ELF-1 (cell line): ENCODE results near the gene PLG.
"Not testable (repeated sequence)": the region's sequence is repeated elsewhere in the genome, so short reads cannot be mapped to it uniquely, and the experiment has no call there.

Experiments
- DNase-seq: peaks from one replicate; pipeline ENCODE4 v3.0.0-alpha.2; 2016; ENCODE audit warnings: low read depth, low spot score

Gene PLG

DNA sequence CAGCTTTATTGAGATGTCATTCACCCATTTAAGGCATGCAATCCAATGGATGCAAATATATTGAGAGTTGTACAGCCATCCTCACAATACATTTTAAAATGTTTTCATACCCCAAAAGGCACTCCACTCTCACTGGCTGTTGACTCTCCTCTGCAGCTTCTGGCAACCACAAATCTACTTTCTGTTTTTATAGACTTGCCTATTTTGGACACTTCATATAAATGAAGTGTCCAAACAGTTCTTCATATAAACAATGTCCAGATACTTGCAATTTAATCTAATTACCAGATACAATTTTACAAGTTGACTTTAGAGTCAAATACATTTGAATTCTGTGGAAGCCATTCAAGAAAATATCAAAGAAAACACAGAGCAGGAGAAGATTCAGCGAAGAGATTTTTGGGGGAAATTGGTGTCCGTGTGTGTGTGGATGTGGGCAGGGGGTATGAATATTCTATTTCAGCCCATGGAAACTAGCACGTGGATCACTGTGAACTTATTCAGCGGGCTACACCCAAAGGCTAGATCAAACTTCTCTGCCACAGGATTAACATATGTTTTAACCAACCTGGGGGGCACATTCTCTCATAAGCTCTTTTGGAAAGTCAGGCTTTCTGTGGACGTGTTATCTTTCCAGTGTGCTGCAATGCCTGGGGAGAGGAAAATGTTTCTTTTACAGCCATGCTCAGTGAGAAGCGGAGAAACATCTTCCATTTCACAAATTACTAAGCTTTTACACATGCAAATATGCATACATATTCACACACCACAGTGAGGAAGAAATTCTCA, 73.9 kb downstream of the PLG start:
- no peak for DNase-seq

DNA sequence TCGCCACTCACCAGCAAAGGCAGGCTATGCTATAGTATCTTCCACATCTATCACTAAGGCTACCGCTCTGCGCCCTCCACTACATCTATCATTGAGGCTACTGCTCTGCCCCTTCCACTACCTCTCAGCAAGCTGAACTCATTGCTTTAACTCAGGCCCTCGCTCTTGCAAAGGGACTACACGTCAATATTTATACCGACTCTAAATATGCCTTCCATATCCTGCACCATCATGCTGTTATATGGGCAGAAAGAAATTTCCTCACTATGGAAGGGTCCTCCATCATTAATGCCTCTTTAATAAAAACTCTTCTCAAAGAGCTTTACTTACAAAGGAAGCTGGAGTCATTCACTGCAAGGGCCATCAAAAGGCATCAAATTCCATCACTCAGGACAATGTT, 77.1 kb downstream of the PLG start:
- DNase-seq, result not testable (repeated sequence)

DNA sequence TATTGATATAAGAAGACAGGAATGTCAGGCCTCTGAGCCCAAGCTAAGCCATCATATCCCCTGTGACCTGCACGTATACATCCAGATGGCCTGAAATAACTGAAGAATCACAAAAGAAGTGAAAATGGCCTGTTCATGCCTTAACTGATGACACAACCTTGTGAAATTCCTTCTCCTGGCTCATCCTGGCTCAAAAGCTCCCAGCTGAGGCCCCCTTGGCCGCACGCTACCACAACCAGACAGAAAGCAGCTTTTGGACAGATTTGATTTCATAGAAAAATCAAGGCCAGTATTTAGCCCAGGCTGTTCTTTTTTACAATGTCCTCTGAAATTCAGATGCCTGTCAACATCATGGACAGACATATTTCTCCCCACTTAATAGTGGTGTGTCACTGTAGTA, 78.6 kb downstream of the PLG start:
- DNase-seq, result not testable (repeated sequence)

DNA sequence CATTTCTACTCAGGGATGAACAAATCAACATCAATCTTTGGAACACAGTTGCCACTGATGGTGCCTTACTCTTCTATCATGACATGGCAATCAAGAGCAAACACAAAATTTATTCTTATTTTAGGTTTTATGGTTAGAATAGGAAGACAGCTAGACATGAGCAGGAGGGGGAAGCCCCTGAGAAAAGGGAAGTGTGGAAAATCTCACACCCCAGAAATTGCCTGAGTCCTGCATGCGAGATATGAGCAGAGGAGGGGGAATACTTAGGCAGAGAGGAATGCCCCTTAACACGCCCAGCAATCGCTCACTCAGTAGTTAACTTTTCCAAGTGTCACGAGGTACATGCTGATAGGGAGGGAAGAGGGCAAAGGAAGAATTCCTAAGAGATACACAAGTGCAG, 79.3 kb downstream of the PLG start:
- DNase-seq, result no peak

DNA sequence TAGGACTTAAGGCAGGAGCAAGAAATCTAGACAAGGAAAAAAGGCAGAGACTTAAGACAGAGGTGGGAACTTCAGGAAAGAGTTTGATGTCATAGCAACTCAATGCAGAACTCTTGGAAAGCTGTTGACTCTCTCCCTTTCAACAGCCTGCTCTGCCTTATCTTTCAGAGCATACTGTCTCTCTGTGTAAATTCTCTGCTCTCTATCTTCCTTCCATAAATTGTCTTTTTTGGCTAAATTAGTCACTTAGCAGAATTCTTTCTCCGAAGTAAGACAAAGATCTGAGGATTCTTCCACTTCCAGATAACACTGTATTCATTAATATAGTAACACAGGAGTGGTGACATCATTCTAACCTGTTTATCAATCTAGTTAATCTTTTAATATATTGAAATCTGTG, 80.2 kb downstream of the PLG start:
- no peak for DNase-seq

DNA sequence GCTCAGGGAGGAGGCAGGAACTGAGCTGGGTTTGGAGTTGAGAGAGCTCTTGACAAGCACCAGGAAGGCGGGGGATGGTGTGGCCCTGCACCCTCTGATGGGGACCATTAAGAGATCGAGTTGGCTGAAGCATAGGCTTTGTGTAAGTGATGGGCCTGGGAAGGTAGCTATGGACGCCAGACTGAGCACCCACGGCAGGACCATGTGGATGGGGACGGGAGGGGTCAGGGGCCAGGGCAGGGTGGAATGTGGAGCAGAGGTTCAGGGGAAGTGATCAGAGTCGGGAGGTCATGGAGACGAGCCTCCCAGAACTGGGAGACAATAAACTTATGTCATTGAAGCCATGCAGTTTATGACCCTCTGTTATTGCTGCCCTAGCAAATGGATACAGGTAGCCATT, 81.7 kb downstream of the PLG start:
- DNase-seq, result no peak

DNA sequence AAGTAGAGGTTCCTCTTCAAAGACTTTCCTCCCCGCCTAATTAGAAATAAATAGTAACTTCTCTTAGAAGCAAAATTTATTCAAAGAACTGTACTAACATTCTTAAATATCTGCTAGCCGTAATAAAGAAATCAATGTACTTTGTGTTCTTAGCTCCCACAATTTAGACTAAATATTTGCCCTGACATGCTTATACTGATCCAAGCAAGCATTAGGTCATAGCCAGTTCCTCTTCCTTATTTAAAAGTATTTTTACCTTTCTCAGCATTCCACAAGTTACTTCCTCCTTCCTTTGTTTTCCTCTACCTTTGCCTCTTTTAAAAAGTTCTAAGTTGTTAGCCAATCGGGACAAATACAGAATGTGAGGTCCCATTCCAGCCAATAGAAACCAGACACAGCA, 86.1 kb downstream of the PLG start:
- DNase-seq, result not testable (repeated sequence)

DNA sequence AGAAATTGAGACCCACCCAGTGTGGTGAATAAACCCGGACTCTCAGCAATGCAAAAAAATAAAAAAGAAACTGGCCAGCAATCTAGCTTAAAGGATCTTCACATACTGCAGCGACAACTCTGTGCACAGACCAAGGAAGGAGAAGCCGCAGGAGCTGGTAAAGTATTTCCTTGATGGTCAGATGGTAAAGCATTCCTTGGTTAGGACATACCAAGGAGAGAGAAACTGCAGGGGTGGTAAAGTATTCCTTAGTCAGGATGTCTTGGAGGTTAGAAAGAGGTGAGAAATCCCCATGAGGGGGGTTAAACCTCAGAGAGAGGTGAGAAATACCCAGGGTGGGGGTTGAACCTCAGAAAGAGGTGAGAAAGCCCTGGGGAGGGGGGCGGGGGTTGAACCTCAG, 86.8 kb downstream of the PLG start:
- DNase-seq, result no peak

DNA sequence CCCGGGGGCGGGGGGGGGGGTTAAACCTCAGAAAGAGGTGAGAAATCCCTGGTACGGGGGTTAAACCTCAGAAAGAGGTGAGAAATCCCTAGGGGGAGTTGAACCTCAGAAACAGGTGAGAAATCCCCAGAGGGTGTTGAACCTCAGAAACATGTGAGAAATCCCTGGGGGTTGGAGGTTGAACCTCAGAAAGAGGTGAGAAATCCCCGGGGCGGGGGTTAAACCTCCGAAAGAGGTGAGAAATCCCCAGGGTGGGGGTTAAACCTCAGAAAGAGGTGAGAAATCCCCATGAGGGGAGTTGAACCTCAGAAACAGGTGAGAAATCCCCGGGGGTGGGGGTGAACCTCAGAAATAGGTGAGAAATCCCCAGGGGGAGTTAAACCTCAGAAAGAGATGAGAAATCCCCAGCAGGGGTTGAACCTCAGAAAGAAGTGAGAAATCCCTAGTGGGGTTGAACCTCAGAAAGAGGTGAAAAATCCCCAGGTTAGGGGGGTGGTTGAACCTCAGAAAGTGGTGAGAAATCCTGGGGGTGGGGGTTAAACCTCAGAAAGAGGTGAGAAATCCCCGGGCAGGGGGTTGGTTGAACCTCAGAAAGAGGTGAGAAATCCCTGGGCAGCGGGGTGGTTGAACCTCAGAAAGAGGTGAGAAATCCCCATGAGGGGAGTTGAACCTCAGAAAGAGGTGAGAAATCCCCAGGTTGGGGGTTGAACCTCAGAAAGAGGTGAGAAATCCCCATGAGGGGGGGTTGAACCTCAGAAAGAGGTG, 87.4 kb downstream of the PLG start:
- DNase-seq, result no peak

DNA sequence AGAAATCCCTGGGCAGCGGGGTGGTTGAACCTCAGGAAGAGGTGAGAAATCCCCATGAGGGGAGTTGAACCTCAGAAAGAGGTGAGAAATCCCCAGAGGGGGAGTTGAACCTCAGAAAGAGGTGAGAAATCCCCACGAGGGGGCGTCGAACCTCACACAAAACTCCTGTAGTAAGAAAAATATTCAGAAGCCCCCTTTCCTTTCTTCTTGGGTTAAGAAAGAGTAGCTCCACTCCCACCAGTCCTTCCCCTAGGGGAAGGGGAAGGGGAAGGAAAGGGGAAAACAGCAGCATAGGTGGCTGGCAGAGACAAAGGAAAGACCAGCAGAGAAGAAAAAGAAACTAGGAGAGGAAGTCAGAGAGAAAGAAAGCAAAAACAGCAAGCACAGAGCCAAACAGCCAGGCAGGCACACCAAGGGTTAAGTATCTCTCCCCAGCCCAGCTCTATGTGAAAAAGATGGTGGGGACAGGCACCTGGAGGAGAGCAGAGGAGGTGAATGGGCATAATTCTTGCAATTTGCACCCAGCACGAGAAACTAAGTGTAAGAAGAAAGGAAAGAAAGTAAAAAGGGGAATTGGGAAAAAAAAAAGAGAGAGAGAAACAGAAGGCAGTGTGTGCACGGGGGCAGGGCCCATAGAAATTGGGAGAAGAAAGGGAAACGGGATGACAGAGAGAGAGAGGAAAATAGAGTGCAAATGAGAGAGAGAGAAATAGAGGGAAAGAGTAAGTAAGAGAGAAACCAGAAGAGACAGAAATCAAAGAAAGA, 88.2 kb downstream of the PLG start:
- peak; percentile 73 for DNase-seq

DNA sequence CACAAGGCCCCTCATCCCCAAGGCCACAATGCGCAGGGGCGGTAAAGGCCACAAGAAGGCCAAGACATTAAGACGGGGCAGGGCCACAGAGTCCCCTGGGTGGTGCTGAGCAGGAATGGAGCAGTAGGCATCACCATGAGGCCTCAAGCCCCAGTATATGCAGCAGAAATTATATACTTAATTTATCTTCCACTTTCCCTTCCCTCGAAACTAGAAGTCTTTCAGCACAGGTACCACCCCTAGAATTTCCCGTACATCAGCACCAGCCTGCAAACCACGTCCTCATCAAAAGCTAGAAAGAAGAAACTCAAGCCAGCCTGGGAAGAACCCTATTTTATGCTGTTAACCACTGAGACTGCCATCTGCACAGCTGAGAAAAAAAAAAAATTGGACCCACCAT, 89.4 kb downstream of the PLG start:
- no peak for DNase-seq

DNA sequence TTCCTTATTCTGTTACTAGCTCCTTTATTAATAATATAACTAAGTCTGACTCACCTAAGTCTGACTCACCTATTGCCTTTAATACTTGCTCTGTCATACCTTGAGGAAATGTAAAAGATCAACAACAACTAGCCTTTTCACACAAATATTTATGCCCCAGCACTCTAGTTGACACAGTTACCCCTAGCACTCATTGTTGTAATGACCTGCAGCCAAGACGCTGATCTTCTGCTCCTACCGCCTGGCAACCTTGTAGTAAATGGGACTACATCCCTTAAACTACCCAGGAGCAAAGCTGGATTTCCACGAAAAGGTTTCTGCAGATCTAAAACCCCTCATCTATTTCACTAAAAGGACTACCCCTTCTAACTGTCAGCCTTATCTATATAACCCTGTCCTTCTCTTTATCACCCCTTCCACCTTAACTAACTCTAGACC, 90.0 kb downstream of the PLG start:
- no peak for DNase-seq

DNA sequence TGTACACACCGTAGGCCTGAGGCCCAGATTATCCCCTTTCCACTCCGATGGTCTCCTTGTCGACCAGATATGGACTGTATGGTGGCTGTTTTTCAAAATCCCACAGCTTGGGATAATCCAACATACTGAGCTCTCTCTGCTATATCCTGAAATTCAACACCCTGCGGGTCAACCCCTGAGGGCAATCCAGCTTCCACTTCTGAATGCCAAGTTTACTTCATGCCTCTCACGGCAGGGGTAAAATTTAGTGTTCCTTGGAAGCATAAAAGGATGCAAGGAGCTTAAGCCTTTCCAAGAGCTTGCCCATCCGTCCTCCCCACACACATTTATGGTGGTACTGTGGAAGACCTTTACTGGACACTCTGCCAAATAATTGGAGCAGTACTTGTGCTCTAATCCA, 90.7 kb downstream of the PLG start:
- peak; percentile 14 for DNase-seq

DNA sequence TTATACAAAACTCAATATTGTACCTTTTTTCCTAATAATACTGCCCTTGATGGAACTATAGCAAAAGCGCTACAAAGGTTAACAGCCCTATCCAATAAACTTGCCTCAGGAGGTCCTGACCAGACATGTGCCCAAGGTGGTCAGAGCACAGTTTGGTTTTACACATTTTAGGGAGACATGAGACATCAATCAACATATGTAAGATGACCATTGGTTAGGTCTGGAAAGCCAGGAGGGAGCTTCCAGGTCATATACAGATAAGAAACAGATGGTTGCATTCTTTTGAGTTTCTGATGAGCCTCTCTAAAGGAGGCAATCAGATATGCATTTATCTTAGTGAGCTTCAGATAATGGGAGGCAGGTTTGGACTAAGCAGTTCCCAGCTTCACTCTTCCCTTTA, 91.6 kb downstream of the PLG start:
- DNase-seq, result no peak

DNA sequence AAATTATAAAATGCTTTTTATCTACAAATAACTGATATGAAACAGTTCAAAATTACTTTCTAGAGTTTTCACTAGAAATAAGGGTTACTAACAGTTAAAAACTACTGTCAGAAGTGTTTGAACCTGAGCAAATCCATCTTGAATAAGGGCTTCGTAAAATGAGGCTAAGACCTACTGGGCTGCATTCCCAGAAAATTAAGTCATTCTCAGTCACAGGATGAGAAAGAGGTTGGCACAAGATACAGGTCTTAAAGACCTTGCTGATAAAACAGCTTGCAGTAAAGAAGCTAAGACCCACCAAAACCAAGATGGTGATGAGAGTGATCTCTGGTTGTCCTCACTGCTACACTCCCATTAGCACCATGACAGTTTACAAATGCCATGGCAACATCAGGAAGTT, 93.7 kb downstream of the PLG start:
- no peak for DNase-seq

DNA sequence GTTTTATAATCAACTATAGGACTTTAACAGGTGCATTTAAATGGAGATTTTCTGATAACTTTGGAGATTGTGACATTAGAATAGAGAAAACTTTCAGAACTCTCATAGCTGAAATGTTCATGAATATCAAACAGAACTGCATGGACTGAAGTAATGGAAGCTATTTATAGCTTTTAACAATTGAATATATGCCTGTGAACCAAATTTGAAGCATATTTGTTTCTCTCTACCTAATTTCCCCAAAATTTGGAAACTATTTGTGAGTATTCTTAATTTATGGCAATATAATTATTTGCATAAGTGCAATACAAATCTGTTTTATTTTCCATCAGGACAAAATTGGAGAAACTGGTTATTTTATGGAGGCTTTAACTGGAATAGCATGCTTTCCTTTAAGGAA, 96.6 kb downstream of the PLG start:
- DNase-seq, result no peak

DNA sequence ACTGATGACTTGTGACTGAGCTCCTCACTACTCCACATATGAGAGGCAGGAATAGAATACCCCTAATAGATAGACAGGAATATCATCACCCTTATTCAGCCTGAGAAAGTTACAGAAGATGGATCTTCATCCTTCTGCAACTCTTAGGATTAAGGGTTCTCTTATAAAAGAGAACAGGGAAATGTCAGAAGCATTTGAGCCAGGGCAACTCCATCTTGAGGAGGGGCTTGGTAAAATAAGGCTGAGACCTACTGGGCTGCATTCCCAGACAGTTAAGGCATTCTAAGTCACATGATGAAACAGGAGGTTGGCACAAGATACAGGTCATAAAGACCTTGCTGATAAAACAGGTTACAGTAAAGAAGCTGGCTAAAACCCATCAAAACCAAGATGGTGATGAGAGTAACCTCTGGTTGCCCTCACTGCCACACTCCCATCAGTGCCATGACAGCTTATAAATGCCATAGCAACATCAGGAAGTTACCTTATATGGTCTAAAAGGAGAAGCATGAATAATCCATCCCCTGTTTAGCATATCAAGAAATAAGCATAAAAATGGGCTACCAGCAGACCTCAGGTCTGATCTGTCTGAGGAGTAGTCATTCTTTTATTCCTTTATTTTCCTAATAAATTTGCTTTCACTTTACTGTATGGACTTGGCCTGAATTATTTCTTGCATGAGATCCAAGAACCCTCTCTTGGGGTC, 97.9 kb downstream of the PLG start:
- no peak for DNase-seq

DNA sequence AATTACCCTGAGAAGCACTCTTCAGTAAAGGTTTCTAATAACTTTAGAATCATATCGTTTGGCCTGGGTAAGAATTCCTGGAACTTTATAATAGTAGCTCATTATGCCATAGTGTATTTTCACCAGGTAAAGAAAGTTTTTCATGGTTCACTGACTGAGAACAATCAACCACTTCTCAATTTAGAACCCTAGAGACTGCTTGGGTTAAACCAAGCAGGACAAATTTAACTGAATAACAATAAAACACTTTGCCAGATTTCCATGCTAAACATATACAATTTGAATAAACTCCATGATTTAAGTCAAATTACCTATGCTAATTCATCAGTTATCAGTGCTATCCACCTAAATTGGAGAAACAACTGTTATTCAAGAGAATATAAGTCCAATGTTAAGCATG, 99.4 kb downstream of the PLG start:
- DNase-seq, result no peak

DNA sequence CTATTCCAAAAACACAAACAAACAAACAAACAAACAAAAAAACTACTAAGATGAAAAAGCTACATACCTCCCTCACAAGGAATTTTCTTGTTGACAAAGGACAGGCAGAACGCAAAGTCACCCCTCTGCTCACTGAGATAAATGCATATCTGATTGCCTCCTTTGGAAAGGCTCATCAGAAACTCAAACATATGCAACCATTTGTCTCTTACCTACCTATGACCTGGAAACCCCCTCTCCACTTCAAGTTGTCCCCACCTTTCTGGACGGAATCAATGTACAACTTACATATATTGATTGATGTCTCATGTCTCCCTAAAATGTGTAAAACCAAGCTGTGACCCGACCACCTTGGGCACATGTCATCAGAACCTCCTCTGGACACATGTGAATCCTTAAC, 100.0 kb downstream of the PLG start:
- DNase-seq, result not testable (repeated sequence)
